HCT116 (cell line): ENCODE data around the gene DPPA4. TPM values are rescaled to one million over a fixed set of nuclear protein-coding genes. Genes with fewer than 3 reads are reported as not detected.

ENCODE experiments used
- ATAC-seq: fragments of 200-7000 bp; cut with Tn5 transposase; 2 replicates; pipeline ENCODE4 v1.9.1; 2020; ENCODE audit warnings: mild to moderate bottlenecking, moderate library complexity
- BruUV-seq: library from RNA; stranded (reverse); fragments of 400-500 nt; replicated peaks from 2 replicates; lab custom pipeline; 2021; lab: Mats Ljungman, UMichigan
- CTCF ChIA-PET: fragments of 300-600 bp; sonication (Branson Sonifier 250); formaldehyde crosslinking; loops from one replicate; lab custom pipeline; 2021; ENCODE audit warnings: antibody characterized with exemption; lab: Charles Lee
- POLR2A ChIA-PET: fragments of 300-600, 350-600 bp; sonication (Branson Sonifier 250); formaldehyde crosslinking; loops from one replicate; lab custom pipeline; 2021; ENCODE audit warnings: antibody characterized with exemption; lab: Charles Lee
- RAD21 ChIA-PET, 2 experiments: fragments of 300-600 bp; sonication (Branson Sonifier 250); formaldehyde crosslinking; loops; one replicate each; lab custom pipeline; 2023; ENCODE audit warnings: low total read pairs in 2 of 2; ENCODE audit not compliant: uncharacterized antibody in 2 of 2, unreplicated experiment in 2 of 2, low non-redundant PET in 1 of 2; lab: Charles Lee
- DNase-seq: peaks from one replicate; pipeline ENCODE4 v3.0.0-alpha.2; 2010; ENCODE audit warnings: low read depth, low spot score
- H2AFZ ChIP-seq: fragments of 200-600 bp; shearing (Covaris generic), sonication (generic); 2 replicates; pipeline ENCODE4 v1.6.1; 2017; ENCODE audit warnings: low read depth, mixed run types, mixed read lengths, antibody characterized with exemption, low read length; ENCODE audit not compliant: poor library complexity, severe bottlenecking
- H3K27ac ChIP-seq: 2 replicates; pipeline ENCODE4 v1.5.1; 2012; ENCODE audit warnings: low read depth, low read length
- H3K27me3 ChIP-seq: fragments of 200-600 bp; sonication (generic); 2 replicates; pipeline ENCODE4 v1.6.1; 2016; ENCODE audit warnings: mixed run types, low read length, mixed read lengths; ENCODE audit not compliant: insufficient read depth
- H3K36me3 ChIP-seq, 2 experiments: fragments of 200-500 bp in 1 of 2; fragments of 200-600 bp in 1 of 2; sonication (Bioruptor generic) in 1 of 2; sonication (generic) in 1 of 2; 2 replicates each; pipeline versions ENCODE4 v1.5.1 to v1.6.1; 2014 to 2016; ENCODE audit warnings: low read length in 2 of 2, inconsistent platforms in 1 of 2, mixed read lengths in 1 of 2, mixed run types in 1 of 2; ENCODE audit not compliant: insufficient read depth in 2 of 2, control insufficient read depth in 1 of 2
- H3K4me1 ChIP-seq, 2 experiments: fragments of 200-600 bp in 1 of 2; sonication (generic) in 1 of 2; 2 replicates each; pipeline versions ENCODE4 v1.5.1 to v1.6.1; 2012 to 2017; ENCODE audit warnings: low read length in 2 of 2, inconsistent platforms in 1 of 2, mild to moderate bottlenecking in 1 of 2, mixed read lengths in 1 of 2, mixed run types in 1 of 2, moderate library complexity in 1 of 2; ENCODE audit not compliant: insufficient read depth in 2 of 2, control insufficient read depth in 1 of 2
- H3K4me2 ChIP-seq: fragments of 200-600 bp; sonication (generic); 2 replicates; pipeline ENCODE4 v1.6.1; 2017; ENCODE audit warnings: mixed run types, low read length, mixed read lengths
- H3K4me3 ChIP-seq, 2 experiments: fragments of 200-600 bp in 1 of 2; sonication (generic) in 1 of 2; replicated peaks in 1 of 2; 2 replicates each; pipeline ENCODE4 v1.5.1; 2011 to 2016; ENCODE audit warnings: low read length in 2 of 2, control low read depth in 1 of 2, low read depth in 1 of 2, mild to moderate bottlenecking in 1 of 2, mixed read lengths in 1 of 2, mixed run types in 1 of 2
- H3K79me2 ChIP-seq: fragments of 200-600 bp; sonication (generic); 2 replicates; pipeline ENCODE4 v1.6.1; 2017; ENCODE audit warnings: mild to moderate bottlenecking, mixed run types, low read length, moderate library complexity, mixed read lengths; ENCODE audit not compliant: insufficient read depth
- H3K9ac ChIP-seq: fragments of 200-600 bp; sonication (generic); 2 replicates; pipeline ENCODE4 v1.6.1; 2016; ENCODE audit warnings: low read length, mixed read lengths
- H3K9me2 ChIP-seq: fragments of 200-600 bp; sonication (generic), shearing (Covaris generic); 2 replicates; pipeline ENCODE4 v1.6.1; 2017; ENCODE audit warnings: mixed run types, mild to moderate bottlenecking, moderate library complexity; ENCODE audit not compliant: insufficient read depth
- H3K9me3 ChIP-seq, 2 experiments: fragments of 200-500 bp in 1 of 2; fragments of 200-600 bp in 1 of 2; sonication (Bioruptor generic) in 1 of 2; sonication (generic) in 1 of 2; 2 replicates each; pipeline ENCODE4 v1.6.1; 2014 to 2017; ENCODE audit warnings: low read length in 2 of 2, mixed read lengths in 2 of 2, inconsistent platforms in 1 of 2, low read depth in 1 of 2, mild to moderate bottlenecking in 1 of 2, mixed run types in 1 of 2, moderate library complexity in 1 of 2; ENCODE audit not compliant: control insufficient read depth in 1 of 2, insufficient read depth in 1 of 2
- H4K20me1 ChIP-seq: fragments of 200-600 bp; sonication (generic), shearing (Covaris generic); 2 replicates; pipeline ENCODE4 v1.6.1; 2017; ENCODE audit warnings: mixed run types, mild to moderate bottlenecking, moderate library complexity; ENCODE audit not compliant: insufficient read depth
- ATF3 ChIP-seq: IDR thresholded peaks from 2 replicates; pipeline ENCODE4 v1.6.1; 2012
- CTCF ChIP-seq, 3 experiments: fragments of 200-600 bp in 1 of 3; sonication (generic) in 1 of 3; IDR thresholded peaks in 2 of 3; conservative IDR thresholded peaks in 1 of 3; 2 replicates each; pipeline ENCODE4 v1.5.1; 2012 to 2017; ENCODE audit warnings: low read depth in 2 of 3, low read length in 2 of 3, antibody characterized with exemption in 1 of 3, borderline replicate concordance in 1 of 3, control low read depth in 1 of 3, mild to moderate bottlenecking in 1 of 3, mixed read lengths in 1 of 3, mixed run types in 1 of 3, moderate library complexity in 1 of 3; ENCODE audit not compliant: insufficient read depth in 1 of 3
- EGR1 ChIP-seq: IDR thresholded peaks from 2 replicates; pipeline ENCODE4 v1.6.1; 2012; ENCODE audit warnings: low read depth
- ELF1 ChIP-seq: IDR thresholded peaks from 2 replicates; pipeline ENCODE4 v1.6.1; 2012; ENCODE audit warnings: low read depth, borderline replicate concordance
- EZH2 ChIP-seq: fragments of 200-600 bp; sonication (generic); IDR thresholded peaks from 2 replicates; pipeline ENCODE4 v1.6.1; 2017; ENCODE audit warnings: antibody characterized with exemption, mixed run types
- EZH2phosphoT487 ChIP-seq: fragments of 200-600 bp; IDR thresholded peaks from 2 replicates; pipeline ENCODE4 v1.6.1; 2018; ENCODE audit warnings: antibody characterized with exemption, borderline replicate concordance
- JUND ChIP-seq: IDR thresholded peaks from 2 replicates; pipeline ENCODE4 v1.6.1; 2012
- POLR2A ChIP-seq: IDR thresholded peaks from 2 replicates; pipeline ENCODE4 v1.7.0; 2011; ENCODE audit warnings: borderline replicate concordance; ENCODE audit not compliant: insufficient read depth, insufficient read length; ENCODE audit errors: extremely low read depth
- RAD21 ChIP-seq: IDR thresholded peaks from 2 replicates; pipeline ENCODE4 v1.6.1; 2012; ENCODE audit warnings: low read depth, mild to moderate bottlenecking
- REST ChIP-seq: IDR thresholded peaks from 2 replicates; pipeline ENCODE4 v1.6.1; 2012; ENCODE audit warnings: low read depth
- SRF ChIP-seq: IDR thresholded peaks from 2 replicates; pipeline ENCODE4 v1.6.1; 2012; ENCODE audit warnings: low read depth
- TCF7L2 ChIP-seq: IDR thresholded peaks from 2 replicates; pipeline ENCODE4 v1.7.0; 2011; ENCODE audit warnings: borderline replicate concordance, inconsistent platforms; ENCODE audit not compliant: insufficient read depth, insufficient read length; ENCODE audit errors: extremely low read depth
- YY1 ChIP-seq: IDR thresholded peaks from 2 replicates; pipeline ENCODE4 v1.6.1; 2011; ENCODE audit warnings: low read length, low read depth, moderate library complexity, mild to moderate bottlenecking; ENCODE audit not compliant: insufficient replicate concordance; ENCODE audit errors: extremely low read depth
- ZBTB33 ChIP-seq: IDR thresholded peaks from 2 replicates; pipeline ENCODE4 v1.6.1; 2011; ENCODE audit warnings: mild to moderate bottlenecking, low read length, moderate library complexity; ENCODE audit not compliant: insufficient replicate concordance; ENCODE audit errors: extremely low read depth
- ZFX ChIP-seq: fragments of 450-650 bp; IDR thresholded peaks from 2 replicates; pipeline ENCODE4 v1.6.1; 2017
- ZNF274 ChIP-seq: fragments of 200-500 bp; sonication (Bioruptor generic); IDR thresholded peaks from 2 replicates; pipeline ENCODE4 v1.6.1; 2014; ENCODE audit warnings: mild to moderate bottlenecking, low read depth, low read length, inconsistent platforms
- intact Hi-C: fragments of 100-400 bp; cut with micrococcal nuclease; formaldehyde crosslinking; loops from 2 replicates; pipeline ENCODE4 v1.10.0; 2022
- total RNA-seq: library from RNA; stranded (reverse); gene quantifications from one replicate; pipeline ENCODE4 v1.2.1, GENCODE V29; 2021; ENCODE audit not compliant: unreplicated experiment

Gene DPPA4
- total RNA-seq, 1 experiment from 2014 or later: 0.27 TPM

GRCh38 chr3:109284071-109284470 lies 53.3 kb downstream of the DPPA4 start:
- no peaks in the 10 kb centered on the region for H3K9me3 ChIP-seq
- H4K20me1 ChIP-seq: no peaks in the 10 kb centered on the region
- H3K9me2 ChIP-seq: no peaks in the 10 kb centered on the region
- ChIA-PET RAD21 (no interaction called here), POLR2A (no interaction called here), CTCF (interaction anchor here (1.1 kb wide), 1 partner anchor 115 kb away, joined by 3 read pairs; no protein-coding TSS in a partner anchor)
- H3K4me2 ChIP-seq: no peak overlapping the region
- H3K36me3 ChIP-seq: no peaks in the 10 kb centered on the region
- DNase-seq (no peak), ATAC-seq (no peak)
- no peak for TF ChIP-seq REST
- TF ChIP-seq ZFX: no peak
- TF ChIP-seq ATF3: no peak
- TF ChIP-seq SRF: no peak
- TF ChIP-seq ZBTB33: no peak
- no peak for TF ChIP-seq ZNF274
- TF ChIP-seq EGR1: no peak
- no peak for TF ChIP-seq CTCF (IDR thresholded peaks at IDR 0.05 in 2 of 3, conservative IDR thresholded peaks at IDR 0.05 in 1 of 3; ENCODE audit: borderline replicate concordance in 1 of 3, insufficient read depth in 1 of 3, low read depth in 2 of 3, low read length in 2 of 3)
- TF ChIP-seq TCF7L2: no peak
- TF ChIP-seq YY1: no peak
- TF ChIP-seq EZH2phosphoT487: no peak
- TF ChIP-seq POLR2A: no peak
- TF ChIP-seq RAD21: no peak
- TF ChIP-seq ELF1: no peak
- TF ChIP-seq EZH2: no peak
- no peak for TF ChIP-seq JUND
- no peaks in the 10 kb centered on the region for H3K4me1 ChIP-seq
- intact Hi-C loops: loop anchor here (2.0 kb wide), 1 partner anchor 43 kb away; no protein-coding TSS in a partner anchor
- H3K9ac ChIP-seq: no peak overlapping the region
- no peaks in the 10 kb centered on the region for H3K79me2 ChIP-seq
- no peak overlapping the region for H3K4me3 ChIP-seq
- H3K27ac ChIP-seq: no peak overlapping the region
- H3K27me3 ChIP-seq: no peaks in the 10 kb centered on the region
- no TSS peak for BruUV-seq
- no peak overlapping the region for H2AFZ ChIP-seq
